PFSK-1 (cell line): ENCODE measurements around the gene GATA2.

Experiments used
- FOXP2 ChIP-seq: optimal IDR thresholded peaks from 2 replicates; pipeline ENCODE3; 2011; ENCODE audit warnings: borderline replicate concordance, control low read depth, inconsistent platforms; ENCODE audit not compliant: insufficient read depth; ENCODE audit errors: extremely low read length, extremely low read depth
- POLR2AphosphoS5 ChIP-seq: IDR thresholded peaks from 2 replicates; pipeline ENCODE4 v1.6.1; 2012; ENCODE audit warnings: low read depth, mild to moderate bottlenecking, control low read depth, low read length, moderate library complexity
- SIN3A ChIP-seq: IDR thresholded peaks from 2 replicates; pipeline ENCODE4 v1.6.1; 2012; ENCODE audit warnings: mild to moderate bottlenecking, low read length, moderate library complexity, borderline replicate concordance; ENCODE audit not compliant: insufficient read depth
- TAF1 ChIP-seq: IDR thresholded peaks from 2 replicates; pipeline ENCODE4 v1.6.1; 2012; ENCODE audit warnings: low read length, control low read depth, borderline replicate concordance; ENCODE audit not compliant: insufficient read depth
- TF ChIP-seq, protein P1 (sequence below), 2 experiments: IDR thresholded peaks; 2 replicates each; pipeline versions ENCODE4 v1.6.1 to v1.8.0; 2011 to 2012; ENCODE audit warnings: low read depth in 2 of 2, low read length in 2 of 2, control low read depth in 1 of 2, inconsistent platforms in 1 of 2, mild to moderate bottlenecking in 1 of 2, moderate library complexity in 1 of 2; ENCODE audit not compliant: insufficient read depth in 1 of 2

Gene GATA2

GRCh38 chr3:128468285-128468790 is 24.7 kb downstream of the GATA2 start:
- TF ChIP-seq FOXP2: no peak
- TF ChIP-seq TAF1: no peak
- no peak for TF ChIP-seq POLR2AphosphoS5
- TF ChIP-seq SIN3A: no peak
- TF ChIP-seq, protein P1, sequence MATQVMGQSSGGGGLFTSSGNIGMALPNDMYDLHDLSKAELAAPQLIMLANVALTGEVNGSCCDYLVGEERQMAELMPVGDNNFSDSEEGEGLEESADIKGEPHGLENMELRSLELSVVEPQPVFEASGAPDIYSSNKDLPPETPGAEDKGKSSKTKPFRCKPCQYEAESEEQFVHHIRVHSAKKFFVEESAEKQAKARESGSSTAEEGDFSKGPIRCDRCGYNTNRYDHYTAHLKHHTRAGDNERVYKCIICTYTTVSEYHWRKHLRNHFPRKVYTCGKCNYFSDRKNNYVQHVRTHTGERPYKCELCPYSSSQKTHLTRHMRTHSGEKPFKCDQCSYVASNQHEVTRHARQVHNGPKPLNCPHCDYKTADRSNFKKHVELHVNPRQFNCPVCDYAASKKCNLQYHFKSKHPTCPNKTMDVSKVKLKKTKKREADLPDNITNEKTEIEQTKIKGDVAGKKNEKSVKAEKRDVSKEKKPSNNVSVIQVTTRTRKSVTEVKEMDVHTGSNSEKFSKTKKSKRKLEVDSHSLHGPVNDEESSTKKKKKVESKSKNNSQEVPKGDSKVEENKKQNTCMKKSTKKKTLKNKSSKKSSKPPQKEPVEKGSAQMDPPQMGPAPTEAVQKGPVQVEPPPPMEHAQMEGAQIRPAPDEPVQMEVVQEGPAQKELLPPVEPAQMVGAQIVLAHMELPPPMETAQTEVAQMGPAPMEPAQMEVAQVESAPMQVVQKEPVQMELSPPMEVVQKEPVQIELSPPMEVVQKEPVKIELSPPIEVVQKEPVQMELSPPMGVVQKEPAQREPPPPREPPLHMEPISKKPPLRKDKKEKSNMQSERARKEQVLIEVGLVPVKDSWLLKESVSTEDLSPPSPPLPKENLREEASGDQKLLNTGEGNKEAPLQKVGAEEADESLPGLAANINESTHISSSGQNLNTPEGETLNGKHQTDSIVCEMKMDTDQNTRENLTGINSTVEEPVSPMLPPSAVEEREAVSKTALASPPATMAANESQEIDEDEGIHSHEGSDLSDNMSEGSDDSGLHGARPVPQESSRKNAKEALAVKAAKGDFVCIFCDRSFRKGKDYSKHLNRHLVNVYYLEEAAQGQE (IDR thresholded peaks at IDR 0.05; ENCODE audit: insufficient read depth in 1 of 2, low read depth in 2 of 2, low read length in 2 of 2): no peak

GRCh38 chr3:128466840-128467541 is 26.0 kb downstream of the GATA2 start, which contains the start of gene DNAJB8:
DNAJB8 (minus strand) TSS chr3:128466890; CDS start chr3:128463245, 3,645 bp downstream.
- no peak for TF ChIP-seq FOXP2
- TF ChIP-seq, protein P1 (IDR thresholded peaks at IDR 0.05; ENCODE audit: insufficient read depth in 1 of 2, low read depth in 2 of 2, low read length in 2 of 2): no peak
- TF ChIP-seq SIN3A: no peak
- no peak for TF ChIP-seq POLR2AphosphoS5
- TF ChIP-seq TAF1: no peak

- TF ChIP-seq SIN3A: no peak
- TF ChIP-seq, protein P1 (IDR thresholded peaks at IDR 0.05; ENCODE audit: insufficient read depth in 1 of 2, low read depth in 2 of 2, low read length in 2 of 2): no peak
- TF ChIP-seq TAF1: no peak
Measured at GRCh38 chr3:128464702-128465101, 28.3 kb downstream of the GATA2 start.

DNA sequence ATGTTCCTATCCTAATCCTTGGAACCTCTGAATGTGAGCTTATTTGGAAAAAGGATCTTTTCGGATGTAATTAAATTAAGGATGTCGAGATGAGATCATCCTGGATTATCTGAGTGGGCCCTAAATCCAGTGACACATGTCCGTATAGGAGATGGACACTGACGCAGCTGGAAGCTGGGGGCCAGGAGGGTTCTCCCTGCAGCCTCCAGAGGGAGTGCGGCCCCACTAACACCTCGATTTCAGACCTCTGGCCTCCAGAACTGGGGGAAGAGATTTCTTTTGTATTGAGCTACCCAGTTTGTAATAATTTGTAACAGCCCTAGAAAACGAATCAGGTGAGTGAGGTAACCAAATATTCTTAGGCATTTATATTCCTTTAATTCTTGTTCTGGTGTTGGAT is 28.8 kb downstream of the GATA2 start:
- TF ChIP-seq POLR2AphosphoS5 (no peak), FOXP2 (no peak), SIN3A (no peak), TAF1 (no peak)
- TF ChIP-seq, protein P1 (IDR thresholded peaks at IDR 0.05; ENCODE audit: insufficient read depth in 1 of 2, low read depth in 2 of 2, low read length in 2 of 2): no peak
